Measurements from ENCODE around the gene TBCD.

GRCh38 chr17:82889496-82890338 is 137.9 kb downstream of the TBCD start:
- no peak for TF ChIP-seq CTCF (IDR thresholded peaks at IDR 0.05)
- no peak for TF ChIP-seq CBFB (CRISPR knock-in tag; IDR thresholded peaks at IDR 0.05; ENCODE audit: low read depth)
- TF ChIP-seq IRF1 (CRISPR knock-in tag; IDR thresholded peaks at IDR 0.05): no peak
- TF ChIP-seq MXD4 (CRISPR knock-in tag; IDR thresholded peaks at IDR 0.05; ENCODE audit: borderline replicate concordance): no peak
- TF ChIP-seq ESRRA (CRISPR knock-in tag; IDR thresholded peaks at IDR 0.05; ENCODE audit: borderline replicate concordance): no peak
- TF ChIP-seq TP53 (CRISPR knock-in tag; IDR thresholded peaks at IDR 0.05): no peak
- no peak for TF ChIP-seq ZNF281 (CRISPR knock-in tag; IDR thresholded peaks at IDR 0.05)
- TF ChIP-seq USF2 (CRISPR knock-in tag; IDR thresholded peaks at IDR 0.05): no peak
- TF ChIP-seq NR2C2 (CRISPR knock-in tag; IDR thresholded peaks at IDR 0.05): no peak
- no peak for TF ChIP-seq SP1 (CRISPR knock-in tag; conservative IDR thresholded peaks at IDR 0.05)
- no peak for TF ChIP-seq ETV6 (CRISPR knock-in tag; IDR thresholded peaks at IDR 0.05)
- no peak for TF ChIP-seq NFE2L1 (CRISPR knock-in tag; IDR thresholded peaks at IDR 0.05)
- no peak for TF ChIP-seq CREM (CRISPR knock-in tag; IDR thresholded peaks at IDR 0.05)
- no peak; the same call in 1 of the 2 replicates for TF ChIP-seq GABPB1 (CRISPR knock-in tag; IDR thresholded peaks at IDR 0.05)
